ENCODE results near the gene MATR3.

DNA sequence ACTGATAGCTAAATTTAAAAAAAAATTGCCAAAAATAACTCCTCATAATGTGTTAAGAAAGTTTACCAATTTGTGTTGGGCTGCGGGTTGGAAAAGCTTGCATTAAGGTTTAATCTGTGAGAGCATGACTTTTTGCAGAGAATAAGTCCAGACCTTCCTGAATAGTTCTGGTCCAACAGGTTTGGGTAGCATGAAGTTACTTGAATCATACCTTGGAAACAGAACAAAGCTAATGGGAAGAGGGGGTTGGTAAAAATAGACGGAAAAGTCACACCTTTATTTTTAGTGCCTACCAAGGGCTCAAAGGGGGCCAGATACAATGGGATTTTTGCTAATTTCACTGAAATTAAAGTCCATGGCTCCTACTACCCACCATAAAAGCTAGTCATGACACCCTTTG, 17.1 kb upstream of the MATR3 start:
- TF ChIP-seq POLR2A (IDR thresholded peaks at IDR 0.05) = no peak
- TF ChIP-seq, protein P1, sequence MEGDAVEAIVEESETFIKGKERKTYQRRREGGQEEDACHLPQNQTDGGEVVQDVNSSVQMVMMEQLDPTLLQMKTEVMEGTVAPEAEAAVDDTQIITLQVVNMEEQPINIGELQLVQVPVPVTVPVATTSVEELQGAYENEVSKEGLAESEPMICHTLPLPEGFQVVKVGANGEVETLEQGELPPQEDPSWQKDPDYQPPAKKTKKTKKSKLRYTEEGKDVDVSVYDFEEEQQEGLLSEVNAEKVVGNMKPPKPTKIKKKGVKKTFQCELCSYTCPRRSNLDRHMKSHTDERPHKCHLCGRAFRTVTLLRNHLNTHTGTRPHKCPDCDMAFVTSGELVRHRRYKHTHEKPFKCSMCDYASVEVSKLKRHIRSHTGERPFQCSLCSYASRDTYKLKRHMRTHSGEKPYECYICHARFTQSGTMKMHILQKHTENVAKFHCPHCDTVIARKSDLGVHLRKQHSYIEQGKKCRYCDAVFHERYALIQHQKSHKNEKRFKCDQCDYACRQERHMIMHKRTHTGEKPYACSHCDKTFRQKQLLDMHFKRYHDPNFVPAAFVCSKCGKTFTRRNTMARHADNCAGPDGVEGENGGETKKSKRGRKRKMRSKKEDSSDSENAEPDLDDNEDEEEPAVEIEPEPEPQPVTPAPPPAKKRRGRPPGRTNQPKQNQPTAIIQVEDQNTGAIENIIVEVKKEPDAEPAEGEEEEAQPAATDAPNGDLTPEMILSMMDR (IDR thresholded peaks at IDR 0.05) = no peak
